ENCODE measurements around the gene SLC37A1.

Gene SLC37A1

DNA sequence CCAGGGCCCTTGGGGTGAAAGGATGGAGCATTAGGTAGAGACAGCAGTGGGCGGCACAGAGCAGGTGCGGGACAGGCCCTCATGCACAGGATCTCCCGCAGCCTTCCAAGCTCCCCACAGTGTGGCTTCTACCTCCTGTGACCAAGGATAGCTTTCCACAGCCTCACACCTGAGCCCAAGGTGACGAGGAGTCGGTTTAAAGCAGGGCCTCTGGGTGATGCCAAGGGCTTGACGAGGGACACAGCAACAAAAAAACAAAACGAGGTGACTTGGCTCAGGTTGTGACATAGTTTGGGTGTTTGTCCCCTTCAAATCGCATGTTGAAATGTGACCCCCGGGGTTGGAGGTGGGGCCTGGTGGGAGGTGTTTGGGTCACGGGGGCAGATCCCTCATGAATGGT lies 32.9 kb upstream of the SLC37A1 start:
- no peak overlapping the region for H3K4me3 ChIP-seq (replicated peaks; ENCODE audit: low read depth, low read length)
- TF ChIP-seq, protein P1, sequence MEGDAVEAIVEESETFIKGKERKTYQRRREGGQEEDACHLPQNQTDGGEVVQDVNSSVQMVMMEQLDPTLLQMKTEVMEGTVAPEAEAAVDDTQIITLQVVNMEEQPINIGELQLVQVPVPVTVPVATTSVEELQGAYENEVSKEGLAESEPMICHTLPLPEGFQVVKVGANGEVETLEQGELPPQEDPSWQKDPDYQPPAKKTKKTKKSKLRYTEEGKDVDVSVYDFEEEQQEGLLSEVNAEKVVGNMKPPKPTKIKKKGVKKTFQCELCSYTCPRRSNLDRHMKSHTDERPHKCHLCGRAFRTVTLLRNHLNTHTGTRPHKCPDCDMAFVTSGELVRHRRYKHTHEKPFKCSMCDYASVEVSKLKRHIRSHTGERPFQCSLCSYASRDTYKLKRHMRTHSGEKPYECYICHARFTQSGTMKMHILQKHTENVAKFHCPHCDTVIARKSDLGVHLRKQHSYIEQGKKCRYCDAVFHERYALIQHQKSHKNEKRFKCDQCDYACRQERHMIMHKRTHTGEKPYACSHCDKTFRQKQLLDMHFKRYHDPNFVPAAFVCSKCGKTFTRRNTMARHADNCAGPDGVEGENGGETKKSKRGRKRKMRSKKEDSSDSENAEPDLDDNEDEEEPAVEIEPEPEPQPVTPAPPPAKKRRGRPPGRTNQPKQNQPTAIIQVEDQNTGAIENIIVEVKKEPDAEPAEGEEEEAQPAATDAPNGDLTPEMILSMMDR (IDR thresholded peaks at IDR 0.05; ENCODE audit: low read length, missing control alignments): no peak
- DNase-seq (ENCODE audit: low read depth): no peak

DNA sequence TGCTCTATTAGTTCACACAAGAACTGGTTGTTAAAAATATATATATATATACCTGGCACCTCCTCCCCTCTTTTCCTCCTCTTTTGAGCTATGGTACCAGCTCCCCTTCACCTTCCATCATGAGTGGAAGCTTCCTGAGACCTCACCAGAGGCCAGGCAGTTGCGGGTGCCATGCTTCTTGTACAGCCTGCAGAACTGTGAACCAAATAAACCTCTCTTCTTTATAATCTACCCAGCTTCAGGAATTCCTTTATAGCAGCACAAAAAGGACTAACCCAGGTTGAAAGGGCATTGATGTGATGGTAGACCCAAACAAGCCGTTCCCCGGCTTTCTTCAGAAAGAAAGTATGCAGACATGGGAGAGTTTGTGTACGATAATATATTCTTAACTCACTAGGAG lies 32.5 kb upstream of the SLC37A1 start:
- TF ChIP-seq, protein P1 (IDR thresholded peaks at IDR 0.05; ENCODE audit: low read length, missing control alignments): no peak
- no peak for DNase-seq (ENCODE audit: low read depth)
- H3K4me3 ChIP-seq (replicated peaks; ENCODE audit: low read depth, low read length): no peak overlapping the region

DNA sequence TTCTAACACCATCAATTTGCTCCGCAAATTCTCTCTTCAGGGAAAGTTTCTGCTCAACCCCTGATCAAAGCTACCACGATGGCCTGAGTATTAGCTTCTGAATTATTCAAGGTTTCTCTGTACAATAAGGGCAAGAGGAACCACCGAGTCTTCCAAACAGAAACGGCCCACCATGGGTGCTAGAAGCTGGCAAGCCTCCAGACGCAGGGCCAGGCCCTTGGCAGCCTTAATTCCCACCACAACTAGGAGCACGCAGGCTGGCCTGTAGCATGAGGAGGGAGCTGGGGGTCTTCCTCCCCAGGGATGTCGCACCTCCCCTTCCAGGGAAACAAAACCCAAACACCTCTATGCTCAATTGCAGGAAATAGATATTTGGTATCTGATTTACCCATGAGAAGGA lies 28.7 kb upstream of the SLC37A1 start:
- TF ChIP-seq, protein P1 (IDR thresholded peaks at IDR 0.05; ENCODE audit: low read length, missing control alignments): no peak
- no peak for DNase-seq (ENCODE audit: low read depth)
- no peak overlapping the region for H3K4me3 ChIP-seq (replicated peaks; ENCODE audit: low read depth, low read length)

DNA sequence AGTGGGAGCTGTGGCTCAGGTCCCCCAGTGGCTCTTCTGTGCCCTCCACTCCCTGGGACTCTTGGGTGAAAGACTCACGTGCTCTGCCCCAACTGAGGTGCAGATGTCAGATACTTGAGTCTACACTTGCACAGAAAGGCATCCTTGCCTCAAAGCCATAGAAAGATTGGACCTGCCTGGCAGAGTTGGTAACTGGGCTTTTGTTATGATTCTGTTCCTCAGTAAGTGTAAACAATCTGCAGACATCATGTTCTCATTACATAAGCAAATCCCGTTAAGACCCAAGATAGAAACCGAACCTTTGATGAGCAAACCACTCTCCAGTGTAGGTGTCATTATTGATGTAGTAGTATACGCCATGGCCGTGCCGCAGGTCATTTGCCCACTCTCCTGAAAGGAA lies 27.6 kb upstream of the SLC37A1 start:
- TF ChIP-seq, protein P1 (IDR thresholded peaks at IDR 0.05; ENCODE audit: low read length, missing control alignments): no peak
- no peak for DNase-seq (ENCODE audit: low read depth)
- no peak overlapping the region for H3K4me3 ChIP-seq (replicated peaks; ENCODE audit: low read depth, low read length)

DNA sequence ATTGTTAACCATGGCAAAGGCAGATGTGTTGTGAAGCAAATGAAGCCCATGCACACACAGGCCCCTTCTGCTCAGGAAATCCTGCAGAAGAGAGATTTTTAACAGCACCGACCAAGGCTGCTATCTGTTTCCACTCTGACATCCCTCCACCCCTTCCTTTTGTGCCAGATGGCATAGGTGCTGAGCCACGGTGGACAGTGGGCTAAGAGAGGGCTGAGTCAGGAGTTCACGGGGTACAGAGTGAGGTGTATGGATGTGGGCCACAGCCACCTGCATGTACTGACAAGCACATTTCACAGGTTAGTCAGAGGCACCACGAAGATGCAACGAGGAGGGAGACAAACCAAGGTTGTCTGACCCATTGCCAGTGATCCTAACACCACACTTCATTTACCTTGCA lies 27.1 kb upstream of the SLC37A1 start:
- TF ChIP-seq, protein P1 (IDR thresholded peaks at IDR 0.05; ENCODE audit: low read length, missing control alignments): no peak
- DNase-seq (ENCODE audit: low read depth): no peak
- no peak overlapping the region for H3K4me3 ChIP-seq (replicated peaks; ENCODE audit: low read depth, low read length)

DNA sequence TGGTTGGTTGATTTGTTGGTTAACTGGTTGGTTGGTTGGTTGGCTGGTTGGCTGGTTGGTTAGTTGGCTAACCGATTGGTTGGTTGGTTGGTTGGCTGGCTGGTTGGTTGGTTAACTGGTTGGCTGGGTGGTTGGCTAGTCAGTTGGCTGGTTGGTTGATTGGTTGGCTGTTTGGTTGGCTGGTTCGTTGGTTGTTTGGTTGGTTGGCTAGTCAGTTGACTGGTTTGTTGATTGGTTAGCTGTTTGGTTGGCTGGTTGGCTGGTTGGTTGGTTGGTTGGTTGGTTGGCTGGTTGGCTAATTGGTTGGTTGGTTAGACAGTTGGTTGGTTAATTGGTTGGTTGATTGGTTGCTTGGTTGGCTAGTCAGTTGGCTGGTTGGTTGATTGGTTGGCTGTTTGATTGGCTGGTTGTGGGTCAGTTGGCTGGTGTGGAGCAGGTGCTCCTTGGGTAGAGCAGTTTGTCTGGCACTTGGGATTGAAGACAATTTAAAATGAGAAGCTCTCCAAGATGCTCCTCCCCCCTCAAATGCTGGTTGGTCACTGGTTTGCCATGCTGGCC lies 24.6 kb upstream of the SLC37A1 start:
- H3K4me3 ChIP-seq (replicated peaks; ENCODE audit: low read depth, low read length): no peak overlapping the region
- TF ChIP-seq, protein P1 (IDR thresholded peaks at IDR 0.05; ENCODE audit: low read length, missing control alignments): no peak
- DNase-seq (ENCODE audit: low read depth): no peak

DNA sequence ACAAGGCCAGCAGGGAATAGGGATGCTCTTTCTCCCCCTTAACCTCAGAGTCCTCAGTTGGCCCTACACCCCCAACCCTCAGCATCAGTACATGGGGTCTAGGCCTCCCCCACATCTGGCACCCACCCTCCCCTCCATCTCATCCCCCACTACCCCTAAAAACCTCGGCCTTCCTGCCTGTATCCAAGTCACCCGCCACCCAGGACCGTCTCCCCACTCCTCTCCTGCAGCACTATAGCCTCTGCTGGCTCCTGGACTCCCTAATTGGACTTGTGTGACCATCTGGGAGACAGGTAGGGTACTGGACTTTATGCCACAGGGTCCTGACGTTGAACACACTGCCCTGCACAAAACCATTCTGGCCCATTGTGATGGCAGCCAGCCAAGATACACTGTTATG lies 23.7 kb upstream of the SLC37A1 start:
- no peak overlapping the region for H3K4me3 ChIP-seq (replicated peaks; ENCODE audit: low read depth, low read length)
- TF ChIP-seq, protein P1 (IDR thresholded peaks at IDR 0.05; ENCODE audit: low read length, missing control alignments): no peak
- no peak for DNase-seq (ENCODE audit: low read depth)

Measured in fibroblast of pulmonary artery (primary cell).